HG03108 (cell line): ENCODE data around the gene SYT3.

ENCODE experiments used
- ATAC-seq: cut with Tn5 transposase; IDR thresholded peaks from one replicate; pipeline ENCODE4 v1.9.1; 2021; ENCODE audit warnings: moderate library complexity; ENCODE audit not compliant: unreplicated experiment

The SYT3 gene

DNA sequence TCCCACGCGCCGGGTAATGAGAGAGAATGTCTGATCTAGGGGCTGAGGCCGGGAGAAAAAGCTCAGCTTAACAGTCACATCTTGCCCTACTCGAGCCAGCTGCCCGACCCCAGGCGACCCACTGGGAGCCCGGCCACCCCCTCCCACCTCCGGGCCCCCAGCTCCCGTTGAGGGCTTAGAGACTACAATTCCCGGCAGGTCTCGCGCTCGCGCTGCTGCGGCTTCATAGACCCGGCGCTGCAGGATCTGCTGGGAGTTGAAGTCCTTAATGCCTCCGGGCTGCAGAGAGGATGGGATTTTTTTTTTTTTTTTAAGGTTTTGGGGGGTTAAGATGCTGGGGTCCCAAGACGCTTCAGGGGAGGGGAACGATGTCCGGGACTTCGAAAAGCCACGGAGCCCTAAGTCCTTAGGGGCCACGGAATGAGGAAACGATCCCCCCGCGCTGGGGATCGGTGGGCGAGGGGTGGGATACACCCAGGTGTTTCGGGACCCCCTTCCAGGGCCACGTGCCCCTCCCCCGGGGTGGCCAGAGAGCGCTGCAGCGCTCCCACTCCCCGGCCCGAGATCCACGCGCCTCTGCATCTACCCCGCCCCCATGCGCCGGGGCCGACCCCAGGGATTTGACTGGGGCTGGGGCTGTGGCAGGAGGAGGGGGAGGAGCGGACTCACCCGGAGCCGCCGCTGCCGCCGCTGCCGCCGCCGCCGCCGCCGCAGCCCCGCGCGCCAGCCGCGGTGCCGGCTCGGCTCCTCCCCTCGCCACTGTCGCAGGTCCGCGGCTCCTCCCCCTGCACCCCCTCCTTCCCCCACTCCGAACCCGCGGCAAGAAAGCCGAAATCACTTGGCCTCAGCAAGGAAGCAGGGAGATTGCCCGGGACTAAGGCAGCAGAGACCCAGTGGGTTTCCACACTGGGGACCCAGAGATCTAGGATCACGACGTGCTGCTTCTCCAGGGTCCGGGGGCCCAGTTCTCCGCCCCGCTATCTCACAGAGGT is at the start of gene SYT3:
Gene SYT3, minus strand, starts transcription at position 761 of the 992 bp plus-strand sequence. CDS start 2,470 bp downstream, outside the sequence.
- ATAC-seq: no peak

DNA sequence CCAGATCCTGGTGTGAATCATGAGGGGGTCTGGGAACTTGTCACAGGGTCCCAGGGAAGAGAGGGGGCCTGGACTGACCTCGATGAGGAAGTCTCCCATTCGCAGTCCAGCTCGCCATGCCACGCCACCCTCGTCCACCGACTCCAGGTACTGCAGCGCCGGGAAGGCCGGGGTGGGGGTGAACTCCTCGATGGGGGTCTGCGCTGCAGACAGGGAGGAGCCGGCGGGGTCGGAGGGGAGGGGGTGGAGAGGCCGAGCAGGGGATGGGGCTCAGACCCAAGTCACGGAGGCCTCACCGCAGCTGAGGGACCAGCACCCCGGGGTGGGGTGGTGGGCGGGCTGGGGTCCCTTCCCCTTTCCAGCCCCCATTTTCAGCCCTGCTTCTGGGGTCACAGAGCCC is 49.1 kb upstream of the SYT3 start:
- ATAC-seq: no peak

DNA sequence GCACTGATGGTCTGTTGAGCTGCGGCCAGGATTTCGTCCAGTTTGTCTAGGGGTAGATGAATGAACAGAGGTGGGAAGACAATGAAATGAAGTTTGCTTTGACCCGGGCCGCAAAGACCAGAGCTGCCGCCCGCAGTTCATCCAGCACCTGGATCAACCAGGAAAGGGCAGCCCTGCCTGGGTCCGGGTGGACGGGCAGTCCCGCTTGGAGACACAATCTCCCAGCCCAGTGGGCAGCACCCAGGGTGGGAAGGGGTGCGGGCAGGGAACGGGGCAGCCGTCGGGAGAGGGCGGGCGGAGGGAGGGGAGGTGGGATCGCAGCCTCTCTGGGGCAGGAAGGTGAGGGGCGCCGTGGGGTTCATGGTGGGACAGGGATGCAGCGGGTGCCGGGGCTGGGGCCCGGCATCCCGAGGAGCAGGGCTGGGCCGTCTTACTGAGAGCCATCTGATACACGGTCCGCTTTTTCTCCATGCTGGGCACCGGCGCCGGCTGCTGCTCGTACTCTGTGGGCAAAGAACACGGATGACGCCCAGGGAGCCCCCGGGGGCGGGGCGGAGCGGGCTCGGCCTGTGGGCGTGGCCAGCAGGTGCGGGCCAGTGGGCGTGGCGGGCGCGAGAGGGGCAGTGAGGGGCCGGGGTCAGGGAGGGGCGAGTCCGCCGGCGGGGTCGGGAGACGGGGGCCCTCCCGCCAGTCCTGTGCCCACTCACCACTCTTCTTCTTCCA is 46.8 kb upstream of the SYT3 start:
- ATAC-seq: no peak

DNA sequence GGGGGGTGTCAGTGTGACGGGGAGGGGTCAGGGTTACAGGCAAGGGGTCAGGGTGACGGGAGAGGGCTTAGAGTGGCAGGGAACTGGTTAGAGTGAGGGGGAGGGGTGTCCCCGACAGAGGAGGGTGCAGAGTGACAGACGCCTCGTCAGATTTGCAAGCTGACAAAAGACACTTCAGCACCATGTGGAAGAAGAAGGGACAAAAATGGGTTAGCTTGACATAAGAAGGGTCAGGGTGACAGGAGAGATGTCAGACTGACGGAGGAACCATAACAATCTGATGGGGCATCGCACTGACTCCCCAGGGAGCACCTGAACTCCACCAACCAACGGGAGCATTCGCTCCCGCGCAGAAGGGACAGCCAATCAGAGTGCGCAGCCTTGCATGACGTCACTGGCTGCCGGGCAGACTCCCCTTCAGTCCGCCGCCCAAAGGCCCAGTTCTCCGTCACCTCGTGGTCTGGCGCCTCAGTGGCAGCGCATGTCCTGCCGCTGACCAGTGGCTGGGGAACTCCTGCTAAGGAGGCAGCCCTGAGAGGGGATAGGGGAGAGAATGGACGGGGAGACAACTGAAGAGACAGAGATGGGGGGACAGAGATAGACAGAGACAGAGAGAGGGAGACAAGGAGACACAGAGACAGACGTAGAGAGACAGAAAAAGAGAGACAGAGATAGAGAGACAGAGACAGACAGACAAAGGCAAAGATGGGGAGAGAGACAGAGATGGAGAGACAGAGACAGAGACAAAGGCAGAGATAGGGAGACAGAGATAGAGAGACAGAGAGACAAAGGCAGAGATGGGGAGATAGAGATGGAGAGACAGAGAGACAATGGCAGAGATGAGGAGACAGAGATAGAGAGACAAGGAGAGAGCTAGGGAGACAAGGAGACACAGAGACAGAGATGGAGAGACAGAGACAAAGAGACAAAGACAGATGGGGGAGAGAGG is 39.8 kb upstream of the SYT3 start:
- ATAC-seq: no peak

DNA sequence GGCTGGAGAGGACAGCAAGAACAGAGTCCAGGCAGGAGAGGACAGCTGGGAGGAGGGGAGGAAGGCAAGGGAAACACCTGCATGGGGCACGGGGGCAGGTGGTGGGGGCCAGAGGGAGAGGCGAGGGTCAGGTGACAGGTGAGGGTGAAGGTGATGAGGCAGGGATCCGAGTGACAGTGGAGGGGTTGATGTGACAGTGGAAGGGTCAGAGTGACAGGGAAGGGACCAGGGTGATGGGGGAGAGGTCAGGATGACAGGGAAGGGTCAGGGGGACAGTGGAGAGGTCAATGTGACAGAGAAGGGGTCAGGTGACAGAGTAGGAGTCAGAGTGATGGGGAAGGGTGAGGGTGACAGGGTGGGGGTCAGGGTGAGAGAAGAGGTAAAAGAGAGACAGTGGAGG is 38.6 kb upstream of the SYT3 start:
- ATAC-seq: no peak

- ATAC-seq: no peak
Measured at GRCh38 chr19:50677636-50678035, 38.0 kb upstream of the SYT3 start.

GRCh38 chr19:50676625-50677197 is 37.0 kb upstream of the SYT3 start:
- ATAC-seq: no peak

GRCh38 chr19:50673118-50673517 is 33.4 kb upstream of the SYT3 start:
- ATAC-seq: no peak

- no peak for ATAC-seq
Measured at GRCh38 chr19:50670102-50670380, 30.4 kb upstream of the SYT3 start.

- no peak for ATAC-seq
Measured at GRCh38 chr19:50669302-50670101, 29.8 kb upstream of the SYT3 start.

GRCh38 chr19:50668879-50669278 is 29.2 kb upstream of the SYT3 start:
- no peak for ATAC-seq

DNA sequence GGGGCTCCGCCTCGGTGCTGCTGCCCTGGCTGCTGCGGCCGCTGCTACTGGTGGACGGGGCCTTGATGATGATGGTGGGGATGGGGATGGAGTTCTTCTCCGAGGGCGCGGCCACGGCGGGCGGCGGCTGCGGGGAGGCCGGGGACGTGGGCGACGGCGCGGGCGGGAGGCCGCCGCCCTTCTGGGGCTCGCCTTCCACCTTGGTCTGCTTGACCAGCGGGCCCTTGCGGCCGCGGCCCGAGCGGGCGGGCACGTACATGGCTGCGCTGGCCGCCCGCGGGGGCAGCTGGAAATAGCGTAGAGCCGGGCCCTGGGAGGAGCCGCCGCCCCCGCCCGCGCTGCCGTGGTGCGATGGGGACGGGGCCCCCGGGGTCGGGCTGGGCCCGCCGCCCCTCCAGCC is 28.7 kb upstream of the SYT3 start:
- ATAC-seq: no peak

- ATAC-seq: no peak
Measured at GRCh38 chr19:50667759-50668231, 28.1 kb upstream of the SYT3 start.

DNA sequence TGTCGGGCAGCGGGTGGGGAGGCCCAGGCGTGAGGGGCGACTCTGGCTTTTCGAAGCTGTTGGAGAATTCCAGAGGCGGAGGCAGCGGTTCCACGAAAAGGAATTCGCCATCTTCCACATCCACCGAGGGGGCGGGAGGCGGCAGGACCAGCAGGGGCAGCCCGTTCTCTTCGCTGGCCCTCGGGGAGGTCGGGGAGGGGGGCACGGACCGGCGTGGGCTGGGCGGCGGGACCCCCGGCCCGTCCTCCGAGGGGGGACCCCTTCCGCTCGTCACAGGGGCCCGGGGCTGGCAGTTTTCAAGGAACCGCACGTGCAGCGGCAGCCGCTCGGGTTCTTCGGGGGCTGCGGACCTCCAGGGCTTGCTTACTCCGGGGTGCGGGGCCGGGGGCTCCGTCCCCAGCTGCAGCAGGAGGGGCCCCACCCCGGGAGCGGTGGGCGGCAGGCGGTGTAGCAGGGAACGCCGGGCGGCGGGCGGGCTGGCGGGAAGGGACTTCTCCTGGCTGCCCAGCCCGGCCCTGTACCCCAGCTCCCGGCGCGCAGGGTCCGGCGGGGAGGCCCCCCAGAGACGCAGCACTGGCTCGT is 27.6 kb upstream of the SYT3 start:
- no peak for ATAC-seq

DNA sequence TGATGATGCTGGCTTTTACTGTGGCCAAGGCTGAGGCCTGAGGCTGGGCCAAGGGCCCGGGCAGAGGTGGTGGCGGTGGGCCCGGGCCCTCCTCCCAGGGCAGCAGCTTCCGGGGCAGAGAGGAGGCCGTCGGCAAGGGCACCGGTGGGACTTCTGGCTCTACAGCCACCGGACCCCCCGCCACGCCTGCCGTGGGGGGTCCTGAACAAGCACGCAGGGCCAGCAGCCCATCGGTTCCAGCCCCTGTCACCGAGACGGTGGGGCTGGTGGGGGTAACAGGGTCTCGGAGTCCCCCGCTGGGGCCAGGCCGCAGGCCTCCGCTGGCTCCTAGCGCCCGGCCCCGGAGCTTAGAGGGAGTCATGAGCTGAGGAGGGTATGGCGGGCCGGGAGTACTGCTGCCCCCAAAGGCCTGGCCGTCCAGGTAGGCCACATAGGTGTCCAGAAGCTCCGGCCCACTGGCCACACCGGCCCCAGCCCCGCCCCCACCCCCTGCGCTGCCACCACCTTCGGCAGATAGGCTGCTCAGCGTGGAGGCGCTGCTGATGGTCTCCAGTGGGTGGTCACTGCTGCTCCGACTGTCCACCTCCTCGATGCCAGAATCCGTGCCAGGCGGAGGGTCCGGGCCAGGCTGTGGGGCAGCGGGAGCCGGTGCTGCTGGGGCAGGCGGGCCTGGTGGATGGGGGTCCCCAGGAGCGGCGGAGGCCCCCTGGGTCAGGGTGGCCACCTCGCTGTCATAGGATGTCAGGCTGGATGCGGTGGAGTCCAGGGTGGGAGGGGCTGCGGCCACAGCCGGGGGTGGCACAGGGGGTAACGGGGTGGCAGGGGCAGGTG is 26.9 kb upstream of the SYT3 start:
- ATAC-seq: no peak

- no peak for ATAC-seq
Measured at GRCh38 chr19:50664204-50664603, 24.5 kb upstream of the SYT3 start.

GRCh38 chr19:50663482-50663790 is 23.8 kb upstream of the SYT3 start:
- ATAC-seq: no peak

DNA sequence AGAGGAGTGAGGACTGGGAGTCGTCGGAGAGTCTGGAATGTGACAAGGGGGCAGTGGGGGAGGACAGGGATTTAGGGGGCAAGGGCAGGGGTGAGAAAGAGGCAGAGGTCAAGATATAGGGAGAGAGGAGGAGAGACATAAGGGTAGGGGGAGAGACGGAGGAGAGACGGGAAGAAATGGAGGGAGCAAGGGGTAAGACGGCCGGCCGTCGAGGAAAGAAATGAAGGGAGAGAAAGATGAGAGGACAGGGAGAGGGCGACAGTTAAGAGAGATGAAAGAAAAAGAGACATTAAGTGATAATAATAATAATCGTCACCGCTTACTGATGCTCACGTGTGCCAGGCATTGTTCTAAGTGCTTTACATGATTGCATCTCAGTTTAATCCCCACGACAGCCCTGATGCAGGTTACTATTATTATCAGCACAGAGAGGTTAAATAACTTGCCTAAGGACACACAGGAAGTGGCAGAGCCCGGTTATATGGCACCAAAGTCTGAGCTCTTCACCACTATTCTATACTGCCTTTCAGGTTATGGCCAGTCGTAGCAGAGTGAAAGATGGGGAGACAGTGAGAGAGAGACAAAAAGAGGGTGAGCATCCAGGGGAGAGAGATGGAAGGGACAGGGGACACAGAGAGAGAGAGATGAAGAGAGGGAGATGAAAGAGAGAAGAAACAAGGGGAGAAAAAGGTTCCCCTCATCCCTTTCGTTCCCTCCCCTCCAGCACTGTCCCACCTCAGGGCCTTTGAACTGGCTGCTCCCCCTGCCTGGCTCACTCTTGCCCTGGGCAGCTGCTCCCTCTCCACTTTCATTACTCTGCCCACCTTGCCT is 23.2 kb upstream of the SYT3 start:
- no peak for ATAC-seq
